H9 (cell line): Measurements from ENCODE around the gene ABCC3. TPM values are rescaled to one million over a fixed set of nuclear protein-coding genes. Genes with fewer than 3 reads are reported as not detected.

Source experiments
- DNase-seq: peaks from one replicate; pipeline ENCODE4 v3.0.0-alpha.2; 2017
- H2AFZ ChIP-seq: one replicate; pipeline ENCODE4 v1.6.1; 2013; ENCODE audit warnings: mild to moderate bottlenecking, low read length, control low read depth, moderate library complexity
- H2AK5ac ChIP-seq: 2 replicates; pipeline ENCODE4 v1.6.1; 2013; ENCODE audit warnings: low read length, control low read depth, mixed read lengths; ENCODE audit not compliant: insufficient read length
- H2BK120ac ChIP-seq: one replicate; pipeline ENCODE4 v1.6.1; 2013; ENCODE audit warnings: low read depth, mild to moderate bottlenecking, low read length, control low read depth, inconsistent platforms; ENCODE audit not compliant: poor library complexity, severe bottlenecking
- H2BK12ac ChIP-seq: 2 replicates; pipeline ENCODE4 v1.6.1; 2013; ENCODE audit warnings: low read length, control low read depth, mixed read lengths, low read depth; ENCODE audit not compliant: insufficient read length
- H2BK15ac ChIP-seq: 2 replicates; pipeline ENCODE4 v1.6.1; 2013; ENCODE audit warnings: low read depth, low read length, control low read depth
- H2BK20ac ChIP-seq: one replicate; pipeline ENCODE4 v1.6.1; 2013; ENCODE audit warnings: low read depth, mild to moderate bottlenecking, low read length, control low read depth, inconsistent platforms; ENCODE audit not compliant: poor library complexity, severe bottlenecking
- H2BK5ac ChIP-seq: 2 replicates; pipeline ENCODE4 v1.6.1; 2013; ENCODE audit warnings: low read length, control low read depth, mixed read lengths; ENCODE audit not compliant: insufficient read length
- H3K14ac ChIP-seq: 2 replicates; pipeline ENCODE4 v1.6.1; 2013; ENCODE audit warnings: low read length, control low read depth; ENCODE audit not compliant: insufficient read depth
- H3K18ac ChIP-seq: 2 replicates; pipeline ENCODE4 v1.6.1; 2013; ENCODE audit warnings: low read depth, mild to moderate bottlenecking, mixed read lengths, low read length, control low read depth; ENCODE audit not compliant: insufficient read length
- H3K23ac ChIP-seq: 2 replicates; pipeline ENCODE4 v1.6.1; 2013; ENCODE audit warnings: low read length, control low read depth, mixed read lengths, low read depth; ENCODE audit not compliant: insufficient read length
- H3K23me2 ChIP-seq: 2 replicates; pipeline ENCODE4 v1.6.1; 2013; ENCODE audit warnings: low read depth, mild to moderate bottlenecking, mixed read lengths, low read length, control low read depth; ENCODE audit not compliant: insufficient read length, poor library complexity, severe bottlenecking
- H3K27ac ChIP-seq: 2 replicates; pipeline ENCODE4 v1.5.1; 2013; ENCODE audit warnings: low read length, control low read depth, mixed read lengths, low read depth; ENCODE audit not compliant: insufficient read length
- H3K27me3 ChIP-seq: 2 replicates; pipeline ENCODE4 v1.6.1; 2013; ENCODE audit warnings: low read length, control low read depth, inconsistent platforms; ENCODE audit not compliant: insufficient read depth
- H3K4ac ChIP-seq: 2 replicates; pipeline ENCODE4 v1.6.1; 2013; ENCODE audit warnings: low read depth, mild to moderate bottlenecking, control low read depth, inconsistent platforms, low read length, moderate library complexity
- H3K4me1 ChIP-seq: 2 replicates; pipeline ENCODE4 v1.6.1; 2013; ENCODE audit warnings: low read length, control low read depth, inconsistent platforms; ENCODE audit not compliant: insufficient read depth
- H3K4me2 ChIP-seq: 2 replicates; pipeline ENCODE4 v1.6.1; 2013; ENCODE audit warnings: low read length, control low read depth, mixed read lengths; ENCODE audit not compliant: insufficient read length, insufficient read depth
- H3K56ac ChIP-seq: 2 replicates; pipeline ENCODE4 v1.6.1; 2013; ENCODE audit warnings: low read depth, mild to moderate bottlenecking, mixed read lengths, low read length, control low read depth; ENCODE audit not compliant: insufficient read length
- H3K79me1 ChIP-seq: 2 replicates; pipeline ENCODE4 v1.6.1; 2013; ENCODE audit warnings: low read depth, mild to moderate bottlenecking, moderate library complexity, low read length, control low read depth, inconsistent platforms; ENCODE audit not compliant: insufficient read depth, poor library complexity, severe bottlenecking
- H3K79me2 ChIP-seq: 2 replicates; pipeline ENCODE4 v1.6.1; 2013; ENCODE audit warnings: low read length, control low read depth, inconsistent platforms; ENCODE audit not compliant: insufficient read depth
- H3K9ac ChIP-seq: 2 replicates; pipeline ENCODE4 v1.6.1; 2013; ENCODE audit warnings: low read length, control low read depth, mixed read lengths; ENCODE audit not compliant: insufficient read length; ENCODE audit errors: extremely low read depth
- H3K9me3 ChIP-seq: one replicate; pipeline ENCODE4 v1.6.1; 2013; ENCODE audit warnings: low read depth, low read length, inconsistent platforms; ENCODE audit not compliant: control insufficient read depth
- H3T11ph ChIP-seq: one replicate; pipeline ENCODE4 v1.6.1; 2013; ENCODE audit warnings: mild to moderate bottlenecking, low read length, control low read depth, inconsistent platforms
- H4K20me1 ChIP-seq: one replicate; pipeline ENCODE4 v1.6.1; 2013; ENCODE audit not compliant: control insufficient read depth, insufficient read length, insufficient read depth
- H4K5ac ChIP-seq: 2 replicates; pipeline ENCODE4 v1.6.1; 2013; ENCODE audit warnings: low read depth, mild to moderate bottlenecking, mixed read lengths, low read length, control low read depth; ENCODE audit not compliant: insufficient read length
- H4K8ac ChIP-seq: replicated peaks from 2 replicates; pipeline ENCODE4 v1.6.1; 2013; ENCODE audit warnings: low read length, control low read depth, mixed read lengths, low read depth; ENCODE audit not compliant: insufficient read length
- H4K91ac ChIP-seq: 2 replicates; pipeline ENCODE4 v1.6.1; 2013; ENCODE audit warnings: low read depth, mild to moderate bottlenecking, moderate library complexity, mixed read lengths, low read length, control low read depth; ENCODE audit not compliant: insufficient read length
- H3K27ac Mint-ChIP-seq, 3 experiments: 2 replicates in 2 of 3; 3 replicates in 1 of 3; pipeline ENCODE4 v1.8.0; 2020 to 2021; ENCODE audit warnings: mixed read lengths in 3 of 3, mild to moderate bottlenecking in 1 of 3, moderate library complexity in 1 of 3
- H3K27me3 Mint-ChIP-seq: 2 replicates; pipeline ENCODE4 v1.8.0; 2021; ENCODE audit warnings: low read depth, mild to moderate bottlenecking, moderate library complexity, mixed read lengths
- H3K36me3 Mint-ChIP-seq, 3 experiments: 2 replicates in 2 of 3; 3 replicates in 1 of 3; pipeline ENCODE4 v1.8.0; 2020 to 2021; ENCODE audit warnings: low read depth in 3 of 3, mixed read lengths in 3 of 3; ENCODE audit not compliant: insufficient read depth in 1 of 3
- H3K4me1 Mint-ChIP-seq, 2 experiments: 2 replicates each; pipeline ENCODE4 v1.8.0; 2020; ENCODE audit warnings: mixed read lengths in 2 of 2
- H3K4me3 Mint-ChIP-seq, 2 experiments: 2 replicates in 1 of 2; 3 replicates in 1 of 2; pipeline ENCODE4 v1.8.0; 2020 to 2021; ENCODE audit warnings: mild to moderate bottlenecking in 2 of 2, mixed read lengths in 2 of 2, moderate library complexity in 1 of 2
- H3K9me3 Mint-ChIP-seq, 2 experiments: 2 replicates in 1 of 2; 3 replicates in 1 of 2; pipeline ENCODE4 v1.8.0; 2020; ENCODE audit warnings: mild to moderate bottlenecking in 2 of 2, mixed read lengths in 2 of 2, moderate library complexity in 1 of 2
- WGBS: extraction: QIAGEN DNeasy Blood & Tissue Kit; methylation state at CpG from one replicate; pipeline ENCODE4 v1.1.7; 2013; ENCODE audit warnings: missing lambda C conversion rate, low lambda C conversion rate, mixed read lengths; ENCODE audit not compliant: insufficient read length; ENCODE audit errors: extremely low coverage; 5-methylcytosine and 5-hydroxymethylcytosine counted together
- total RNA-seq: library from RNA; stranded (reverse); gene quantifications from 2 replicates; pipeline ENCODE4 v1.2.1, GENCODE V29; 2021
- TF ChIP-seq, protein P1 (sequence below): fragments of 200-600 bp; sonication (generic); conservative IDR thresholded peaks from 3 replicates; pipeline ENCODE4 v1.8.0; 2021; ENCODE audit warnings: antibody characterized with exemption, mild to moderate bottlenecking

Gene ABCC3
- total RNA-seq, 1 experiment from 2014 or later: 0.31 TPM

- DNase-seq: no peak
- H3K27ac Mint-ChIP-seq: peak overlapping the region in 2 of 3 experiments; percentile 29 to 49; a peak in 3 of 7 replicates
Measured at GRCh38 chr17:50684612-50685333, 50.1 kb downstream of the ABCC3 start.

More at GRCh38 chr17:50684612-50685333, 50.1 kb downstream of the ABCC3 start:
- H2BK20ac ChIP-seq: no peak overlapping the region
- H3K79me2 ChIP-seq: no peaks in the 10 kb centered on the region
- no peak overlapping the region for H3K23ac ChIP-seq
- no peak overlapping the region for H2BK15ac ChIP-seq
- no peak overlapping the region for H3K27ac ChIP-seq
- no peak overlapping the region for H3K14ac ChIP-seq
- H3K56ac ChIP-seq: no peak overlapping the region
- H2BK12ac ChIP-seq: no peak overlapping the region
- H3K18ac ChIP-seq: no peak overlapping the region
- H4K20me1 ChIP-seq: no peaks in the 10 kb centered on the region
- no peak overlapping the region for H2AK5ac ChIP-seq
- no peaks in the 10 kb centered on the region for H3K27me3 ChIP-seq
- Mint-ChIP-seq H3K4me3 (no peak overlapping the region), H3K9me3 (no peaks in the 10 kb centered on the region; a peak in 1 of 5 replicates), H3K4me1 (peaks cover 28 to 47% of the 10 kb centered on the region in 2 experiments), H3K36me3 (no peaks in the 10 kb centered on the region), H3K27me3 (peaks cover 3% of the 10 kb centered on the region)
- WGBS: no CpG with 5 or more reads among the region's 15 CpGs
- no peaks in the 10 kb centered on the region for H3K23me2 ChIP-seq
- no peak overlapping the region for H2BK120ac ChIP-seq
- H2BK5ac ChIP-seq: no peak overlapping the region
- H3K4me2 ChIP-seq: no peak overlapping the region
- H3K9ac ChIP-seq: no peak overlapping the region
- H3K79me1 ChIP-seq: no peaks in the 10 kb centered on the region
- H4K91ac ChIP-seq: no peak overlapping the region
- H4K8ac ChIP-seq: no peak overlapping the region
- no peak overlapping the region for H4K5ac ChIP-seq
- H3K4ac ChIP-seq: no peak overlapping the region
- H2AFZ ChIP-seq: no peak overlapping the region
- H3K9me3 ChIP-seq: no peaks in the 10 kb centered on the region
- TF ChIP-seq, protein P1, sequence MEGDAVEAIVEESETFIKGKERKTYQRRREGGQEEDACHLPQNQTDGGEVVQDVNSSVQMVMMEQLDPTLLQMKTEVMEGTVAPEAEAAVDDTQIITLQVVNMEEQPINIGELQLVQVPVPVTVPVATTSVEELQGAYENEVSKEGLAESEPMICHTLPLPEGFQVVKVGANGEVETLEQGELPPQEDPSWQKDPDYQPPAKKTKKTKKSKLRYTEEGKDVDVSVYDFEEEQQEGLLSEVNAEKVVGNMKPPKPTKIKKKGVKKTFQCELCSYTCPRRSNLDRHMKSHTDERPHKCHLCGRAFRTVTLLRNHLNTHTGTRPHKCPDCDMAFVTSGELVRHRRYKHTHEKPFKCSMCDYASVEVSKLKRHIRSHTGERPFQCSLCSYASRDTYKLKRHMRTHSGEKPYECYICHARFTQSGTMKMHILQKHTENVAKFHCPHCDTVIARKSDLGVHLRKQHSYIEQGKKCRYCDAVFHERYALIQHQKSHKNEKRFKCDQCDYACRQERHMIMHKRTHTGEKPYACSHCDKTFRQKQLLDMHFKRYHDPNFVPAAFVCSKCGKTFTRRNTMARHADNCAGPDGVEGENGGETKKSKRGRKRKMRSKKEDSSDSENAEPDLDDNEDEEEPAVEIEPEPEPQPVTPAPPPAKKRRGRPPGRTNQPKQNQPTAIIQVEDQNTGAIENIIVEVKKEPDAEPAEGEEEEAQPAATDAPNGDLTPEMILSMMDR: no peak
- H3T11ph ChIP-seq: no peak overlapping the region
- H3K4me1 ChIP-seq: no peaks in the 10 kb centered on the region
